Stimulated activated CD4-positive, alpha-beta T cell treated with anti-CD3 and anti-CD28 coated beads, Interleukin-4, amount 100 ng/mL, for 1 hour (primary cell): ENCODE data around the gene AKR7A3.

ENCODE experiments used
- DNase-seq: peaks from one replicate; pipeline ENCODE4 v3.0.0-alpha.2; 2020

The AKR7A3 gene

DNA sequence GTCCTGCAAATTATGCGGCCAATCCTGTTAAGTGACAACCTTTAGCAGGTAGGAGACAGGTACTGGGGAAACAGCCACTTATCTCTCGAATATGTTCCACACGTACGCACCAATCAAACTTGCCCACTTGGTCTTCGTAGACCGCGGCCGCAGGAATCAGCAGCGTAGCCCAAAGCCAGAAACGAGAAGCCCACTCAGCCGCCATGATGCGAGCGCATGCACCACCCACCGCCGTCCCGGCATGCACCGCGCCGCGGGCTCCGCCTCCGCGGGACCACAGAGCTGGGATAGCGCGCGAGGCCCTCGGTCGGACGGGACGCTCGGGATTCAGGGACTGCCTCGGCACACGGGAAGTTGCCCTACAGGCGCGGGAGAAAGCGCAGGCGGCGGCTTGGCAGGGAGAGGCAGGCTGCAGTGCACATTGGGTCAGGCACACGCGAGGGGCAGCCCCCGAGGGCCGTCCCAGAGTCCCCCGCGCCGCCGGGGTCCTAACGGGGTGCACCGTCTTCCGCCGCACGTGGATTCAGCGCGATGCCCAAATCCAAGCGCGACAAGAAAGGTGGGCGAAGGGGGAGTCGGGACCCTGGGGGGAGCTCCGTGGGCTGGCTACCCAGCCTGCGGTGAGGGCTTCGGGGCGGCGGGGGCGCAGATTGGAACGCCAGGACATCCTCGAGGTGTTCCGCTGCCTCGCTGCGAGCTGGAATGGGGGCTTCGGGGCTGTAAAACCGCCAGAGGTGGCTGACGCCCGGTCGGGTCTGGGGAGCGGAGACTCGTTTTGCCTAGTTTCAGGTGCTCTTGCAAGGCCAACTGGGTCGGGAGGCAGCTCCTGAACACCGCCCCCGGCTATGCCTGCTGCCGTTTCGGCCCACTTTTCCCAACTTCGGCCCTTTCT is 37.0 kb downstream of the AKR7A3 start, which contains the start of the genes EMC1 and MRTO4:
Gene EMC1, minus strand, starts transcription at position 220 of the 892 bp plus-strand sequence. Its CDS starts 15 bp downstream, at position 205.
Gene MRTO4, plus strand, starts transcription at position 501 of the 892 bp plus-strand sequence. Its CDS starts 31 bp downstream, at position 532.
- DNase-seq = peak; percentile 93

GRCh38 chr1:19250629-19251304 is 37.8 kb downstream of the AKR7A3 start:
- DNase-seq = no peak

GRCh38 chr1:19240673-19241538 is 47.7 kb downstream of the AKR7A3 start:
- DNase-seq = peak; percentile 74

GRCh38 chr1:19239876-19240275 is 48.7 kb downstream of the AKR7A3 start:
- DNase-seq = no peak

DNA sequence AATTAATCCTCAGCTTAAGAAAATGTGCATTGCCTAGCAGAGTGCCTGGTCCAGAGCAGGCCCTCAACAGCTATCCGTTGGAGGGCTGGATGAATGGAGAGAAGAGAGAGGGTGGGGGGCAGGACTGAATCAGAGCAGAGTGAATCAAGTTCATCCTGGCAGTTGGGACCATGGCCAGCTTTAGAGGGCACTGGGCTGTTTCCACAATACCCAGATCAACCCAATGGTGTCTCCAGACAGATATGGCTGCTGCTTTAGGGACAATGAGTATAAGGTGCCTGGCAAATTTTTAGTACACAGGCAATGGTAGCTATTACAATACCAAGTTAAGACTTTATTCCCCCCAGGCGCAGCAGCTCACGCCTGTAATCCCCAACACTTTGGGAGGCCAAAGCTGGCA is 54.3 kb downstream of the AKR7A3 start:
- no peak for DNase-seq
